ENCODE data around the gene CA12. TPM values are rescaled to one million over a fixed set of nuclear protein-coding genes. Genes with fewer than 3 reads are reported as not detected.

The CA12 gene
- total RNA-seq, 2 donors from 2014 or later = 1.2 to 2.1 TPM

DNA sequence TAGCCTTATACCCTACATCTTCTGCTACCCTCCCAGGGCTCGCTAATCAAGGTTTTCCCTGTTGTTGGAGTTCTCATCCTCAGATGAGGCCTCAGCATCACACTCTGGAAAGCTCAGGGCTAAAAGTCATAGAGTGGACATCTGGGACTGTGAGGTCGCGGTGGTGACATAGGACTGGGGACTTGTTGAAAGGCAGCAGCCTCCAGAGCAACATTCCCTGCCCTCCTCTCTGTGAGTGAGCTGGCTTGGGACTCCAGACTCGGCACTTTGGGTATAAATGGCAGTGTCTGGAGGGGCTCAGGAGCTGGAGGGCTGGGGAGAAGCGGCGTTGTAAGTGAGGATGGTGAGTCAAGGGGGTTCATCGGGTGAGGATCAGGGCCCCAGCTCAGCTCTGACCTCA is 2.7 kb downstream of the CA12 start:
- peaks cover 3% of the 10 kb centered on the region for H3K4me1 ChIP-seq (ENCODE audit: control insufficient read depth, insufficient read depth, low read length)
- no peak for DNase-seq
- H3K27ac ChIP-seq (ENCODE audit: low read depth, low read length) = no peak overlapping the region
- no peak overlapping the region for H3K4me3 ChIP-seq (ENCODE audit: low read length)
- H3K9ac ChIP-seq (ENCODE audit: extremely low read depth, low read length, poor library complexity, severe bottlenecking) = no peak overlapping the region
- H3K27me3 Mint-ChIP-seq (ENCODE audit: insufficient read depth) = peaks cover 71% of the 10 kb centered on the region
- no peak overlapping the region for H3K27ac Mint-ChIP-seq
- peaks cover 39% of the 10 kb centered on the region for H3K27me3 ChIP-seq (ENCODE audit: control insufficient read depth, insufficient read depth, low read length, poor library complexity, severe bottlenecking)
- WGBS, 2 experiments (ENCODE audit: insufficient coverage in 1 of 2, insufficient read length in 1 of 2) = 94 to 97% methylated on average over 6 to 7 of the region's 7 CpGs
- H3K9me3 ChIP-seq (ENCODE audit: control insufficient read depth, low read length) = no peaks in the 10 kb centered on the region
- TF ChIP-seq, protein P1, sequence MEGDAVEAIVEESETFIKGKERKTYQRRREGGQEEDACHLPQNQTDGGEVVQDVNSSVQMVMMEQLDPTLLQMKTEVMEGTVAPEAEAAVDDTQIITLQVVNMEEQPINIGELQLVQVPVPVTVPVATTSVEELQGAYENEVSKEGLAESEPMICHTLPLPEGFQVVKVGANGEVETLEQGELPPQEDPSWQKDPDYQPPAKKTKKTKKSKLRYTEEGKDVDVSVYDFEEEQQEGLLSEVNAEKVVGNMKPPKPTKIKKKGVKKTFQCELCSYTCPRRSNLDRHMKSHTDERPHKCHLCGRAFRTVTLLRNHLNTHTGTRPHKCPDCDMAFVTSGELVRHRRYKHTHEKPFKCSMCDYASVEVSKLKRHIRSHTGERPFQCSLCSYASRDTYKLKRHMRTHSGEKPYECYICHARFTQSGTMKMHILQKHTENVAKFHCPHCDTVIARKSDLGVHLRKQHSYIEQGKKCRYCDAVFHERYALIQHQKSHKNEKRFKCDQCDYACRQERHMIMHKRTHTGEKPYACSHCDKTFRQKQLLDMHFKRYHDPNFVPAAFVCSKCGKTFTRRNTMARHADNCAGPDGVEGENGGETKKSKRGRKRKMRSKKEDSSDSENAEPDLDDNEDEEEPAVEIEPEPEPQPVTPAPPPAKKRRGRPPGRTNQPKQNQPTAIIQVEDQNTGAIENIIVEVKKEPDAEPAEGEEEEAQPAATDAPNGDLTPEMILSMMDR (conservative IDR thresholded peaks at IDR 0.05) = no peak
- peaks cover 20% of the 10 kb centered on the region for H3K4me1 Mint-ChIP-seq
- H3K4me3 Mint-ChIP-seq = no peak overlapping the region
- no peaks in the 10 kb centered on the region for H3K36me3 ChIP-seq (ENCODE audit: control insufficient read depth, insufficient read depth, low read length)
- no peaks in the 10 kb centered on the region for H3K36me3 Mint-ChIP-seq (ENCODE audit: low read depth)
- H3K9me3 Mint-ChIP-seq = no peaks in the 10 kb centered on the region

GRCh38 chr15:63374686-63375520 is 6.7 kb downstream of the CA12 start:
- Mint-ChIP-seq H3K36me3 (ENCODE audit: low read depth) (no peaks in the 10 kb centered on the region), H3K4me3 (no peak overlapping the region), H3K9me3 (no peaks in the 10 kb centered on the region), H3K27ac (no peak overlapping the region), H3K4me1 (peaks cover 12% of the 10 kb centered on the region), H3K27me3 (ENCODE audit: insufficient read depth) (peaks cover 32% of the 10 kb centered on the region)
- H3K36me3 ChIP-seq (ENCODE audit: control insufficient read depth, insufficient read depth, low read length) = no peaks in the 10 kb centered on the region
- H3K9ac ChIP-seq (ENCODE audit: extremely low read depth, low read length, poor library complexity, severe bottlenecking) = no peak overlapping the region
- no peak overlapping the region for H3K4me3 ChIP-seq (ENCODE audit: low read length)
- H3K27me3 ChIP-seq (ENCODE audit: control insufficient read depth, insufficient read depth, low read length, poor library complexity, severe bottlenecking) = peaks cover under 1% of the 10 kb centered on the region
- WGBS, 2 experiments (ENCODE audit: insufficient coverage in 1 of 2, insufficient read length in 1 of 2) = 78 to 90% methylated on average over 6 to 11 of the region's 11 CpGs
- H3K27ac ChIP-seq (ENCODE audit: low read depth, low read length) = no peak overlapping the region
- DNase-seq = no peak
- H3K9me3 ChIP-seq (ENCODE audit: control insufficient read depth, low read length) = no peaks in the 10 kb centered on the region
- peaks cover 3% of the 10 kb centered on the region for H3K4me1 ChIP-seq (ENCODE audit: control insufficient read depth, insufficient read depth, low read length)
- TF ChIP-seq, protein P1 (conservative IDR thresholded peaks at IDR 0.05) = no peak

DNA sequence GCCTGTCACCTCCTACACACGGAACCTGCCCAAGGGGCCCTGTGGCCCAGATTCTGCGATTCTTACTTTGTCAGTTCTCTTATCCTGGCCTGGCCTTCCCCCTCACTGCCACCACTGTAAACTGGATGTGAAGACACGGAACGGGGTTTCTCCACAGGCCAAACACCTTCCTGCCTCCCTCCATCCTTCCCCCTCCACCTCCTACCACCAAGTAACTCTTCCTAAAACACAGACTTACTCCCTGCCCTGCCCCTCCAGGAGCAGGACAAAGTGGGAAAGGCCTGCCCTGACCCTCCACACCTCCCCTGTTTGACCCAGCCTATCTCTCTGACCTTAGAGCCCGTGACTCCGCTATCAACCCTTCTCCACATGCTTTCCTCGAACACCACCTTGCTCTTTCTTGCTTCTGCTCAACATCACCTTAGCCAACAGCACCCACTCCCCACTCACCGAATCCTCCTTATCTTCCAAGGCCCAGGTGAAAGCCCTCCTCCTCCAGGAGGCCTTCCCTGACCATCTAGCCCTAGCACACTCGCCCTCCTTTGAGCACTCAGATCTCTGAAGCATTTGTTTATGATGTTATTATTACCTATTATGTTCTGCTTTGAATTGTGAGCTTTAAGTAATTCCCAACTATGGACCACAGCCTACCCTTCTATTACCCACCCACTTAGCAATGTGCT is 7.6 kb downstream of the CA12 start:
- Mint-ChIP-seq H3K4me1 (peaks cover 10% of the 10 kb centered on the region), H3K27ac (no peak overlapping the region), H3K4me3 (no peak overlapping the region), H3K27me3 (ENCODE audit: insufficient read depth) (peaks cover 24% of the 10 kb centered on the region), H3K9me3 (no peaks in the 10 kb centered on the region), H3K36me3 (ENCODE audit: low read depth) (no peaks in the 10 kb centered on the region)
- TF ChIP-seq, protein P1 (conservative IDR thresholded peaks at IDR 0.05) = no peak
- 94 to 100% methylated on average over 3 to 8 of the region's 9 CpGs for WGBS, 2 experiments (ENCODE audit: insufficient coverage in 1 of 2, insufficient read length in 1 of 2)
- DNase-seq = no peak
- H3K9ac ChIP-seq (ENCODE audit: extremely low read depth, low read length, poor library complexity, severe bottlenecking) = no peak overlapping the region
- H3K27me3 ChIP-seq (ENCODE audit: control insufficient read depth, insufficient read depth, low read length, poor library complexity, severe bottlenecking) = no peaks in the 10 kb centered on the region
- no peaks in the 10 kb centered on the region for H3K36me3 ChIP-seq (ENCODE audit: control insufficient read depth, insufficient read depth, low read length)
- no peaks in the 10 kb centered on the region for H3K9me3 ChIP-seq (ENCODE audit: control insufficient read depth, low read length)
- no peak overlapping the region for H3K4me3 ChIP-seq (ENCODE audit: low read length)
- H3K27ac ChIP-seq (ENCODE audit: low read depth, low read length) = no peak overlapping the region
- no peaks in the 10 kb centered on the region for H3K4me1 ChIP-seq (ENCODE audit: control insufficient read depth, insufficient read depth, low read length)

Measured in endodermal cell (in vitro differentiated cells).